ENCODE measurements around the gene ATAT1.

GRCh38 chr6:30690403-30691207 is 63.9 kb downstream of the ATAT1 start, which contains the start of gene NRM:
- TF ChIP-seq CTCF (IDR thresholded peaks at IDR 0.05) = no peak
- TF ChIP-seq POLR2A (IDR thresholded peaks at IDR 0.05) = no peak
- TF ChIP-seq POLR2AphosphoS5 (IDR thresholded peaks at IDR 0.05; ENCODE audit: insufficient read depth in 1 of 2, low read depth in 1 of 2) = peak; percentile 48 to 77

Measured in vagina (tissue), 2 donors.